A549 (cell line): Measurements from ENCODE around the gene ARHGEF10L. TPM values are rescaled to one million over a fixed set of nuclear protein-coding genes. Genes with fewer than 3 reads are reported as not detected.

ENCODE experiments used
- ATAC-seq, 2 experiments: fragments of 200-7000 bp in 1 of 2; fragments of >200 bp in 1 of 2; cut with Nextera tagmentation in 1 of 2; cut with Tn5 transposase in 1 of 2; 3 replicates each; pipeline versions ENCODE4 v1.8.0 to v1.9.1; 2018 to 2020; ENCODE audit warnings: mild to moderate bottlenecking in 1 of 2, moderate library complexity in 1 of 2
- CTCF ChIA-PET: fragments of 300-600 bp; sonication (Branson Sonifier 250); formaldehyde crosslinking; extraction: SDS; loops from one replicate; lab custom pipeline; 2021; ENCODE audit warnings: antibody characterized with exemption, inconsistent platforms; lab: Yijun Ruan, JAX
- POLR2A ChIA-PET: fragments of 350-600 bp; formaldehyde crosslinking; extraction: SDS; loops from one replicate; lab custom pipeline; 2021; ENCODE audit warnings: antibody characterized with exemption, inconsistent platforms; lab: Yijun Ruan, JAX
- DNase-seq, 2 experiments: peaks; one replicate each; pipeline versions ENCODE4 v3.0.0 to v3.0.0-alpha.2; 2011 to 2016; ENCODE audit warnings: low read depth in 1 of 2, low spot score in 1 of 2
- FAIRE-seq: peaks from 2 replicates; lab custom pipeline; 2011; peaks lifted over from hg19 to GRCh38; lab: Jason Lieb, UNC
- H3K27ac ChIP-seq, 2 experiments: fragments of >200 bp; sonication (Bioruptor Twin); formaldehyde crosslinking; 3 replicates each; pipeline ENCODE4 v1.5.1; 2016 to 2017
- H3K4me1 ChIP-seq: fragments of >200 bp; sonication (Bioruptor Twin); formaldehyde crosslinking; 3 replicates; pipeline ENCODE4 v1.6.1; 2016
- H3K4me2 ChIP-seq: fragments of >200 bp; sonication (Bioruptor Twin); formaldehyde crosslinking; 3 replicates; pipeline ENCODE4 v1.6.1; 2016
- H3K4me3 ChIP-seq: fragments of >200 bp; sonication (Bioruptor Twin); formaldehyde crosslinking; 3 replicates; pipeline ENCODE4 v1.5.1; 2016
- H3K9me3 ChIP-seq: fragments of >200 bp; sonication (Bioruptor Twin); formaldehyde crosslinking; 3 replicates; pipeline ENCODE4 v1.6.1; 2016
- CBX2 ChIP-seq: fragments of 200-600 bp; sonication (generic); IDR thresholded peaks from 2 replicates; pipeline ENCODE4 v1.6.1; 2016; ENCODE audit warnings: low read depth, mild to moderate bottlenecking, borderline replicate concordance
- CHD2 ChIP-seq: fragments of 150-350 bp; IDR thresholded peaks from 2 replicates; pipeline ENCODE4 v1.6.1; 2014; ENCODE audit warnings: low read length; ENCODE audit not compliant: partially characterized antibody
- EHF ChIP-seq: fragments of 250-450 bp; sonication (Bioruptor Pico); IDR thresholded peaks from 2 replicates; pipeline ENCODE4 v1.5.0; 2020; ENCODE audit warnings: mild to moderate bottlenecking
- EHMT2 ChIP-seq: fragments of 200-600 bp; sonication (generic); IDR thresholded peaks from 2 replicates; pipeline ENCODE4 v1.6.1; 2016; ENCODE audit warnings: antibody characterized with exemption, low read depth, mild to moderate bottlenecking, moderate library complexity
- EP300 ChIP-seq, 2 experiments: fragments of >200 bp; sonication (Bioruptor Twin); formaldehyde crosslinking; IDR thresholded peaks; 2 replicates in 1 of 2; 3 replicates in 1 of 2; pipeline ENCODE4 v1.6.1; 2016 to 2017
- FOSB ChIP-seq: fragments of 250-450 bp; sonication (Bioruptor Pico); IDR thresholded peaks from 2 replicates; pipeline ENCODE4 v1.5.0; 2020; ENCODE audit warnings: mild to moderate bottlenecking, moderate library complexity
- HDAC2 ChIP-seq: fragments of 200-600 bp; sonication (generic); IDR thresholded peaks from 2 replicates; pipeline ENCODE4 v1.6.1; 2016
- HEYL ChIP-seq: fragments of 250-450 bp; sonication (Bioruptor Pico); IDR thresholded peaks from 2 replicates; pipeline ENCODE4 v1.8.0; 2021; ENCODE audit warnings: mild to moderate bottlenecking, moderate library complexity
- HOXB5 ChIP-seq: fragments of 250-450 bp; sonication (Bioruptor Pico); IDR thresholded peaks from 2 replicates; pipeline ENCODE4 v1.5.0; 2020; ENCODE audit warnings: mild to moderate bottlenecking, moderate library complexity
- NFE2L2 ChIP-seq: fragments of 150-350 bp; conservative IDR thresholded peaks from 2 replicates; pipeline ENCODE4 v1.6.1; 2014; ENCODE audit warnings: low read length
- NPAS2 ChIP-seq: fragments of 250-450 bp; sonication (Bioruptor Pico); IDR thresholded peaks from 2 replicates; pipeline ENCODE4 v1.8.0; 2022; ENCODE audit warnings: mild to moderate bottlenecking, moderate library complexity, borderline replicate concordance
- NR3C1 ChIP-seq: fragments of >200 bp; sonication (Bioruptor Twin); formaldehyde crosslinking; IDR thresholded peaks from 3 replicates; pipeline ENCODE4 v1.6.1; 2017
- POLR2A ChIP-seq: IDR thresholded peaks from 2 replicates; pipeline ENCODE4 v1.6.1; 2012; ENCODE audit warnings: mild to moderate bottlenecking, low read length
- POLR2AphosphoS2 ChIP-seq: conservative IDR thresholded peaks from 2 replicates; pipeline ENCODE4 v1.6.1; 2012; ENCODE audit warnings: low read length, improper control_type of control experiment, inconsistent platforms
- RAD21 ChIP-seq, 2 experiments: fragments of >200 bp in 1 of 2; sonication (Bioruptor Twin) in 1 of 2; formaldehyde crosslinking in 1 of 2; IDR thresholded peaks in 1 of 2; conservative IDR thresholded peaks in 1 of 2; 2 replicates in 1 of 2; 3 replicates in 1 of 2; pipeline ENCODE4 v1.6.1; 2012 to 2018; ENCODE audit warnings: inconsistent platforms in 1 of 2
- RARB ChIP-seq: fragments of 250-450 bp; sonication (Bioruptor Pico); IDR thresholded peaks from 2 replicates; pipeline ENCODE4 v1.8.0; 2021; ENCODE audit warnings: mild to moderate bottlenecking, moderate library complexity
- RFX5 ChIP-seq: fragments of 450-650 bp; IDR thresholded peaks from 2 replicates; pipeline ENCODE4 v1.7.1; 2014; ENCODE audit warnings: antibody characterized with exemption, mild to moderate bottlenecking, moderate library complexity
- SREBF2 ChIP-seq: fragments of 450-650 bp; IDR thresholded peaks from 2 replicates; pipeline ENCODE4 v1.6.1; 2014; ENCODE audit warnings: mild to moderate bottlenecking, moderate library complexity
- ZC3H11A ChIP-seq: fragments of 450-650 bp; IDR thresholded peaks from 2 replicates; pipeline ENCODE4 v1.6.1; 2014; ENCODE audit warnings: antibody characterized with exemption, mild to moderate bottlenecking
- ZFP36 ChIP-seq: fragments of 450-650 bp; IDR thresholded peaks from 2 replicates; pipeline ENCODE4 v1.6.1; 2014; ENCODE audit warnings: borderline replicate concordance; ENCODE audit not compliant: partially characterized antibody
- WGBS: methylation state at CpG from one replicate; pipeline ENCODE4 v1.1.6; 2017; ENCODE audit errors: missing lambda C conversion rate; 5-methylcytosine and 5-hydroxymethylcytosine counted together
- polyA plus RNA-seq, 4 experiments: library from polyadenylated mRNA; depleted of rRNA in 3 of 4; stranded (reverse); fragments of >200 nt; fragmentation: RNase III in 1 of 4; extraction: RNeasy Plus Mini Kit Qiagen cat#74134 plus additional on column Dnase treatment in 1 of 4; gene quantifications; 2 replicates in 3 of 4; 3 replicates in 1 of 4; pipeline ENCODE4 v1.2.3, GENCODE V29; 2011 to 2017
- TF ChIP-seq, protein P1 (sequence below): fragments of 250-450 bp; sonication (Bioruptor Pico); IDR thresholded peaks from 2 replicates; pipeline ENCODE4 v1.5.0; 2021; ENCODE audit warnings: mild to moderate bottlenecking, moderate library complexity, borderline replicate concordance
- TF ChIP-seq, protein P2 (sequence below): IDR thresholded peaks from 2 replicates; pipeline ENCODE4 v1.6.1; 2012
- TF ChIP-seq, protein P3 (sequence below): fragments of >200 bp; sonication (Bioruptor Twin); formaldehyde crosslinking; IDR thresholded peaks from 3 replicates; pipeline ENCODE4 v1.6.1; 2016

ARHGEF10L gene
- polyA plus RNA-seq, 2 of the 4 experiments (the other 2 are of a cell fraction): 3.5 to 5.2 TPM

DNA sequence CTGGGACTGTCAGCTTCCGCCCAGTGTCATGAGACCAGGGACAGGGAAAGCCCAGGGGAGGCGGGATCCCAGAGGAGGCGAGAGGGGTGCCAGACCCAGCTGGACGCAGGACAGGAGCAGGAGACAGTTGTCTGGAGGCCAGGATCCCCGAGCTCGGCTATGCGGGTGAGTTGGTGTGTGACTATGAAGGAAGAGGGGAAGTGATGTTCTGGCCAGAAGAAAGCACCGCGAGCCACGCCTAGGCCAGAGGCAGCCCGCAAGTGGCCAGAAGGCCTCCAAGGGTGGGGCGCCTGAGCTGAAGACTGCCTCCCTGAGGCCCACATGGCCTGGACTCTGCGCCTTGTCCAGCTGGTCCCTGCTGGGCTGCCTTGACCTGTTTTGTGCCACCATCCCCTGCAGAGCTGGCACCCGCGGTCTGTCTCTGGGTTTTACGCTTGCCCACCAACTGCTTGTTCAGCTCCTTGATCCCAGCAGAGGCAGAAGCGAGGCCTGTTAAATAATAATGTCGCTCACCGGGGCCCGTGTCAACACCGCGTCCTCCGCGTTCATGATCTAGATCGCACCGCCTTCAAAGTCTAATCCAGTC is 130.5 kb downstream of the ARHGEF10L start:
- ChIA-PET POLR2A (no interaction called here), CTCF (interaction anchor here (1.2 to 2.2 kb wide), 7 partner anchors 9 to 912 kb away, joined by 3 to 15 read pairs (median 6); no protein-coding TSS in a partner anchor)
- no peak for DNase-seq
- Histone ChIP-seq H3K4me2 (no peak overlapping the region), H3K27ac (no peak overlapping the region), H3K9me3 (no peaks in the 10 kb centered on the region), H3K4me1 (no peaks in the 10 kb centered on the region), H3K4me3 (no peak overlapping the region)
- no peak for ATAC-seq
- no peak for TF ChIP-seq NPAS2 (CRISPR knock-in tag)
- no peak for TF ChIP-seq CHD2
- TF ChIP-seq NFE2L2: no peak
- TF ChIP-seq, protein P1, sequence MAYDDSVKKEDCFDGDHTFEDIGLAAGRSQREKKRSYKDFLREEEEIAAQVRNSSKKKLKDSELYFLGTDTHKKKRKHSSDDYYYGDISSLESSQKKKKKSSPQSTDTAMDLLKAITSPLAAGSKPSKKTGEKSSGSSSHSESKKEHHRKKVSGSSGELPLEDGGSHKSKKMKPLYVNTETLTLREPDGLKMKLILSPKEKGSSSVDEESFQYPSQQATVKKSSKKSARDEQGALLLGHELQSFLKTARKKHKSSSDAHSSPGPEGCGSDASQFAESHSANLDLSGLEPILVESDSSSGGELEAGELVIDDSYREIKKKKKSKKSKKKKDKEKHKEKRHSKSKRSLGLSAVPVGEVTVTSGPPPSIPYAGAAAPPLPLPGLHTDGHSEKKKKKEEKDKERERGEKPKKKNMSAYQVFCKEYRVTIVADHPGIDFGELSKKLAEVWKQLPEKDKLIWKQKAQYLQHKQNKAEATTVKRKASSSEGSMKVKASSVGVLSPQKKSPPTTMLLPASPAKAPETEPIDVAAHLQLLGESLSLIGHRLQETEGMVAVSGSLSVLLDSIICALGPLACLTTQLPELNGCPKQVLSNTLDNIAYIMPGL (CRISPR knock-in tag): no peak
- TF ChIP-seq POLR2AphosphoS2: no peak
- TF ChIP-seq HDAC2: no peak
- no peak for TF ChIP-seq RARB
- TF ChIP-seq ZFP36: no peak
- WGBS: 91% methylated on average over 24 of the region's 26 CpGs
- FAIRE-seq: no peak

DNA sequence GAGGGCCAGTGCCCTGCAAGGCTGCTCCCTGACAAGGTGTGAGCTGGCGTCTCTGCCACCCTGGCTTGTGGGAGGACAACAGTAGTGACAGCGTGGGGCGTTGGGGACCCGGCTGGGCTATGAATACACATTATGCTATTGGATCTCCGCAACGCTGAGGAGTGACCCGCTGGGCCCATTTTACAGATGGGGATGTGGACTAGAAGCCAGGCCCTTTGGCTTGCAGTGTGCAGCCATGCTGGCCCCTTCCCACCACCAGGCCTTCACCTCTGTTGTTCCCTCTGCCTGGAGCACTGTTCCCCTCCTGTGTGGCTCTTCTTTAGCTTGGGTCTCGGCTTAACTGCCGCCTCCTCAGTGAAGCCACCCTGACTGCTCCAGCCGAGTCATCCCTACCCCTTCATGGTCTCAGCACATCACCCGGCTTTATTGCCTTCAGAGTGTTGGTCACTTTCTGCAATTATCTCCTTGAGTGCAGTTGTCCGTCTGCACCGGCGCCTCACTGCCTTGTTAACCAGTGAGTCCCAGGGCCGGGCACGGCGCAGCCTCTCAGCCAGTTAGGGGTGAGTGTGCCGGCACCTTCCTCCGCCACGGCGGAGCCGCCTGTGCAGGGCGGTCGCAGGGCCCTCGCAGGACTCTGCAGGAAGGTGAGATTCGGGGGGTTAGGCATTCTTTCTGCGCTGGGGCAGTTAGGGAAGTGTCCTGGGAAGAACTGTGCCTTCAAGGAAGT is 131.3 kb downstream of the ARHGEF10L start:
- no peak overlapping the region for H3K4me2 ChIP-seq
- whole genome bisulfite sequencing: 90% methylated on average over 24 of the region's 27 CpGs
- H3K4me1 ChIP-seq: no peaks in the 10 kb centered on the region
- ATAC-seq: no peak
- H3K4me3 ChIP-seq: no peak overlapping the region
- TF ChIP-seq, protein P1 (CRISPR knock-in tag): no peak
- peak; percentile 9 for TF ChIP-seq ZFP36
- no peak for TF ChIP-seq EP300 (IDR thresholded peaks at IDR 0.05)
- no peak for TF ChIP-seq POLR2AphosphoS2
- no peak for TF ChIP-seq ZC3H11A
- FAIRE-seq: no peak
- no peak overlapping the region for H3K27ac ChIP-seq
- ChIA-PET POLR2A (no interaction called here), CTCF (interaction anchor here (1.3 to 2.2 kb wide), 6 partner anchors 9 to 911 kb away, joined by 3 to 15 read pairs (median 8); no protein-coding TSS in a partner anchor)
- DNase-seq: no peak
- no peaks in the 10 kb centered on the region for H3K9me3 ChIP-seq

DNA sequence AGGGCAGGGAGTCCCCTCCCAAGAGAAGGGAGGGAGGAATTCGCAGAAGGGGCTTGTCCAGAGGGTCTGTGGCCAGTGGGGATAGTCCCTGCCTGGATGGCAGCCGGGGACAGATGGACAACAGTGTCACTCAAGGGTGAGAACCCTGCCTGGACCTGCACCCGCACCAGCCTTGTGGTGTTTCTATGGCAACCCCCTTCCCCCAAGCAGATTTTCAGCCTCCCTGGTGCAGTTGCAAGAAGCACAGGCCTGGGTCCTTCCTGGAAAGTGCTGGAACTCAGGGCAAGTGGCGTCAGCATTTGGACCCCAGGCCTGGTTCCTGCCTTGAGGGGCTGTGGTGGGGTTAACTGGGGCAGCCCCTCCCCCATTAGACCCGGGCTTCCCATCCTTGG is 131.8 kb downstream of the ARHGEF10L start:
- POLR2A ChIA-PET: no interaction called here
- whole genome bisulfite sequencing: 46% methylated on average over 3 of the region's 5 CpGs
- FAIRE-seq: no peak

More for the DNA sequence above, 131.8 kb downstream of the ARHGEF10L start:
- Histone ChIP-seq H3K27ac (no peak overlapping the region), H3K9me3 (no peaks in the 10 kb centered on the region), H3K4me2 (no peak overlapping the region), H3K4me1 (no peaks in the 10 kb centered on the region), H3K4me3 (no peak overlapping the region)
- ATAC-seq: no peak
- no peak for TF ChIP-seq HOXB5 (CRISPR knock-in tag)
- TF ChIP-seq, protein P2, sequence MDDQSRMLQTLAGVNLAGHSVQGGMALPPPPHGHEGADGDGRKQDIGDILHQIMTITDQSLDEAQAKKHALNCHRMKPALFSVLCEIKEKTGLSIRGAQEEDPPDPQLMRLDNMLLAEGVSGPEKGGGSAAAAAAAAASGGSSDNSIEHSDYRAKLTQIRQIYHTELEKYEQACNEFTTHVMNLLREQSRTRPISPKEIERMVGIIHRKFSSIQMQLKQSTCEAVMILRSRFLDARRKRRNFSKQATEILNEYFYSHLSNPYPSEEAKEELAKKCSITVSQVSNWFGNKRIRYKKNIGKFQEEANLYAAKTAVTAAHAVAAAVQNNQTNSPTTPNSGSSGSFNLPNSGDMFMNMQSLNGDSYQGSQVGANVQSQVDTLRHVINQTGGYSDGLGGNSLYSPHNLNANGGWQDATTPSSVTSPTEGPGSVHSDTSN: no peak
- TF ChIP-seq SREBF2: no peak
- TF ChIP-seq EHF: no peak
- TF ChIP-seq EHMT2: no peak
- TF ChIP-seq RAD21 (conservative IDR thresholded peaks at IDR 0.05 in 1 of 2, IDR thresholded peaks at IDR 0.05 in 1 of 2): no peak
- no peak for TF ChIP-seq HEYL (CRISPR knock-in tag)
- TF ChIP-seq CBX2: no peak
- no peak for TF ChIP-seq EP300 (IDR thresholded peaks at IDR 0.05)
- no peak for TF ChIP-seq FOSB
- TF ChIP-seq NR3C1: no peak
- TF ChIP-seq, protein P3, sequence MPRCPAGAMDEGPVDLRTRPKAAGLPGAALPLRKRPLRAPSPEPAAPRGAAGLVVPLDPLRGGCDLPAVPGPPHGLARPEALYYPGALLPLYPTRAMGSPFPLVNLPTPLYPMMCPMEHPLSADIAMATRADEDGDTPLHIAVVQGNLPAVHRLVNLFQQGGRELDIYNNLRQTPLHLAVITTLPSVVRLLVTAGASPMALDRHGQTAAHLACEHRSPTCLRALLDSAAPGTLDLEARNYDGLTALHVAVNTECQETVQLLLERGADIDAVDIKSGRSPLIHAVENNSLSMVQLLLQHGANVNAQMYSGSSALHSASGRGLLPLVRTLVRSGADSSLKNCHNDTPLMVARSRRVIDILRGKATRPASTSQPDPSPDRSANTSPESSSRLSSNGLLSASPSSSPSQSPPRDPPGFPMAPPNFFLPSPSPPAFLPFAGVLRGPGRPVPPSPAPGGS: no peak
- no peak for TF ChIP-seq POLR2A
- TF ChIP-seq RFX5: no peak
- CTCF ChIA-PET: interaction anchor here (1.3 to 2.4 kb wide), 4 partner anchors 10 to 911 kb away, joined by 3 to 15 read pairs (median 6); no protein-coding TSS in a partner anchor
- DNase-seq: no peak
